ENCODE results near the gene KIF1B. TPM values are rescaled to one million over a fixed set of nuclear protein-coding genes. Genes with fewer than 3 reads are reported as not detected.

Gene KIF1B
- total RNA-seq, 1 experiment from 2014 or later, result 22.7 TPM

- no peak for TF ChIP-seq CTCF (conservative IDR thresholded peaks at IDR 0.05)
- no peak for TF ChIP-seq EZH2 (IDR thresholded peaks at IDR 0.05; ENCODE audit: low read depth)
- ChIA-PET POLR2A (ENCODE audit: unreplicated experiment) (no interaction called here), CTCF (no interaction called here)
- Histone ChIP-seq H3K4me2 (no peak overlapping the region), H3K4me3 (no peak overlapping the region), H3K36me3 (ENCODE audit: low read depth) (no peaks in the 10 kb centered on the region), H2AFZ (no peak overlapping the region), H3K79me2 (ENCODE audit: low read depth) (no peaks in the 10 kb centered on the region), H3K4me1 (replicated peaks; ENCODE audit: insufficient read depth) (no peaks in the 10 kb centered on the region), H3K9me2 (ENCODE audit: insufficient read depth) (no peaks in the 10 kb centered on the region), H3K27me3 (ENCODE audit: insufficient read depth, low read depth) (no peaks in the 10 kb centered on the region), H4K20me1 (ENCODE audit: insufficient read depth) (no peaks in the 10 kb centered on the region), H3K9me3 (ENCODE audit: insufficient read depth, low read depth) (no peaks in the 10 kb centered on the region), H3K27ac (no peak overlapping the region), H3F3A (ENCODE audit: insufficient read depth, low read depth) (no peaks in the 10 kb centered on the region)
- BruUV-seq (replicated peaks), result no TSS peak
- DNase-seq, result no peak
- intact Hi-C loops (cut with micrococcal nuclease; ENCODE audit: unreplicated experiment), result no loop called here
Measured at GRCh38 chr1:10278880-10279279, 68.5 kb downstream of the KIF1B start.

GRCh38 chr1:10280439-10281350 is 70.3 kb downstream of the KIF1B start:
- BruUV-seq (replicated peaks), result no TSS peak
- ChIA-PET CTCF (no interaction called here), POLR2A (ENCODE audit: unreplicated experiment) (no interaction called here)
- no peak for DNase-seq
- intact Hi-C loops (cut with micrococcal nuclease; ENCODE audit: unreplicated experiment), result no loop called here
- Histone ChIP-seq H3K27ac (no peak overlapping the region), H2AFZ (no peak overlapping the region), H4K20me1 (ENCODE audit: insufficient read depth) (no peaks in the 10 kb centered on the region), H3K9me2 (ENCODE audit: insufficient read depth) (no peaks in the 10 kb centered on the region), H3F3A (ENCODE audit: insufficient read depth, low read depth) (no peaks in the 10 kb centered on the region), H3K27me3 (ENCODE audit: insufficient read depth, low read depth) (no peaks in the 10 kb centered on the region), H3K9me3 (ENCODE audit: insufficient read depth, low read depth) (no peaks in the 10 kb centered on the region), H3K36me3 (ENCODE audit: low read depth) (no peaks in the 10 kb centered on the region), H3K4me2 (no peak overlapping the region), H3K4me1 (replicated peaks; ENCODE audit: insufficient read depth) (no peaks in the 10 kb centered on the region), H3K79me2 (ENCODE audit: low read depth) (no peaks in the 10 kb centered on the region), H3K4me3 (no peak overlapping the region)
- TF ChIP-seq CTCF (conservative IDR thresholded peaks at IDR 0.05) (no peak), EZH2 (IDR thresholded peaks at IDR 0.05; ENCODE audit: low read depth) (no peak)

GRCh38 chr1:10283318-10283984 is 73.1 kb downstream of the KIF1B start:
- Histone ChIP-seq H4K20me1 (ENCODE audit: insufficient read depth) (no peaks in the 10 kb centered on the region), H3K4me2 (no peak overlapping the region), H3K79me2 (ENCODE audit: low read depth) (no peaks in the 10 kb centered on the region), H3K9me2 (ENCODE audit: insufficient read depth) (no peaks in the 10 kb centered on the region), H3F3A (ENCODE audit: insufficient read depth, low read depth) (no peaks in the 10 kb centered on the region), H3K4me3 (no peak overlapping the region), H3K27me3 (ENCODE audit: insufficient read depth, low read depth) (no peaks in the 10 kb centered on the region), H2AFZ (no peak overlapping the region), H3K36me3 (ENCODE audit: low read depth) (no peaks in the 10 kb centered on the region), H3K27ac (no peak overlapping the region), H3K9me3 (ENCODE audit: insufficient read depth, low read depth) (no peaks in the 10 kb centered on the region), H3K4me1 (replicated peaks; ENCODE audit: insufficient read depth) (no peaks in the 10 kb centered on the region)
- intact Hi-C loops (cut with micrococcal nuclease; ENCODE audit: unreplicated experiment), result loop anchor here (2.0 kb wide), 1 partner anchor 73 kb away; the partner anchor contains the start of gene KIF1B
- DNase-seq, result peak; percentile 48 to 50
- no TSS peak for BruUV-seq (replicated peaks)
- TF ChIP-seq CTCF (conservative IDR thresholded peaks at IDR 0.05) (no peak), EZH2 (IDR thresholded peaks at IDR 0.05; ENCODE audit: low read depth) (no peak)
- ChIA-PET CTCF (interaction anchor here (0.6 to 0.8 kb wide), 2 partner anchors 74 to 1336 kb away, joined by 4 to 8 read pairs; no protein-coding TSS in a partner anchor), POLR2A (ENCODE audit: unreplicated experiment) (interaction anchor here (0.6 to 0.7 kb wide), 2 partner anchors 21 to 326 kb away, joined by 3 to 19 read pairs; no protein-coding TSS in a partner anchor)
